Parathyroid adenoma (tissue), 2 donors: ENCODE results near the gene PALS2.

Experiments
- H2AFZ ChIP-seq: fragments of 300-600 bp; sonication (generic); one replicate; pipeline ENCODE4 v1.7.0; 2017; ENCODE audit warnings: antibody characterized with exemption, mild to moderate bottlenecking
- H3K27ac ChIP-seq: fragments of 300-600 bp; sonication (generic); one replicate; pipeline ENCODE4 v1.7.0; 2017
- H3K27me3 ChIP-seq: fragments of 300-600 bp; sonication (generic); one replicate; pipeline ENCODE4 v1.7.0; 2017; ENCODE audit warnings: low read length; ENCODE audit not compliant: control insufficient read depth, insufficient read depth
- H3K36me3 ChIP-seq: fragments of 300-600 bp; sonication (generic); one replicate; pipeline ENCODE4 v1.7.0; 2017; ENCODE audit warnings: low read length; ENCODE audit not compliant: control insufficient read depth, insufficient read depth
- H3K4me1 ChIP-seq: fragments of 300-600 bp; sonication (generic); one replicate; pipeline ENCODE4 v1.7.0; 2017; ENCODE audit warnings: control low read depth
- H3K4me2 ChIP-seq: fragments of 300-600 bp; sonication (generic); one replicate; pipeline ENCODE4 v1.7.0; 2017; ENCODE audit warnings: low read length
- H3K4me3 ChIP-seq: fragments of 300-600 bp; sonication (generic); one replicate; pipeline ENCODE4 v1.7.0; 2017; ENCODE audit warnings: low read depth, low read length
- H3K79me2 ChIP-seq: fragments of 300-600 bp; sonication (generic); one replicate; pipeline ENCODE4 v1.7.0; 2017; ENCODE audit warnings: control low read depth
- H3K9ac ChIP-seq: fragments of 300-600 bp; sonication (generic); one replicate; pipeline ENCODE4 v1.7.0; 2017; ENCODE audit warnings: mild to moderate bottlenecking
- H3K9me3 ChIP-seq: fragments of 300-600 bp; sonication (generic); one replicate; pipeline ENCODE4 v1.7.0; 2017; ENCODE audit warnings: low read length; ENCODE audit not compliant: control insufficient read depth
- TF ChIP-seq, protein P1 (sequence below): fragments of 300-600 bp; sonication (generic); IDR thresholded peaks from one replicate; pipeline ENCODE4 v1.7.0; 2017; ENCODE audit warnings: antibody characterized with exemption, mild to moderate bottlenecking
- donor health status: primary hyperparathyroidism.

The PALS2 gene

DNA sequence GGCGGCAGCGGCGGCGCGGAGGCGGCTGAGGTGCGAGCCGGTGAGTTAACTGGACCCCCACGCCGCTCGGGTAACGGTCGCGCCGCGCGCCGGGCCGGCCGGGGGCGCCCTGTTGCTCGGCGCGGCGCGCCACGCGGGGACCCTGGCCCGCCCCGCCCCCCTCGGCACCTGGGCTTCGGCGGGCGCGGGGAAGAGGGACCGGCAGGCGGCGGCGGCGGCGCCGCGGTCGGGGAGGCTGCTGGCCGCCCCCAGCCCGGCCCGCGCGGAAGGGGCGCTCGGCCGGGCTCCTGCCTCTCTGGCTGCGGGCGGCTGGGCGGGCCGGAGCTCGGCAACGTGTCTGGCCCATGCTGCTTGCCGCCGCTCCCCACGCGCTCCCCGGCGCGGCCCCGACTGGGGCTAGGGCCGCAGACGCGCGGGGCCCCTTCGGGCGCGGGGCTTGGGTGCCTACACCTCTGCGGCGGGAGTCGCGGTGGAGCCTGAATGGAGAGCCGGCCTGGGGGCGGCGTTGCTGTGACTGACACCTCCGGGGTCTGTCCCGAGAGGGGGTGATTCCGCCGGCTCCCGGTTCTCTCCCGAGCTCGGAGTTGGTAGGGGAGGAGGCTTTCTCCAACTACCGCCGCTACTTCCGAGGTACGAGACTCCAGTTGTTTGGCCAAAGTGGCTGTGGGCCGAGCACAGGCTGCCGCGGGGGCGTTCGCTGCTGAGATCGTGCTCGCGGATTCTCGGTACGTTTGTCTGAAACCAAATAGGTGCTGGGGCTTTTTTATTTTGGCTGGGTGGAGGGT is 494 bp downstream of the PALS2 start:
- Histone ChIP-seq H3K36me3 (no peaks in the 10 kb centered on the region), H3K4me1 (no peaks in the 10 kb centered on the region), H3K4me3 (peak overlapping the region; percentile 75), H3K9me3 (no peaks in the 10 kb centered on the region), H3K27me3 (no peaks in the 10 kb centered on the region), H3K79me2 (no peaks in the 10 kb centered on the region), H3K27ac (no peak overlapping the region), H3K9ac (no peak overlapping the region), H2AFZ (peak overlapping the region; percentile 85), H3K4me2 (peak overlapping the region; percentile 75)
- TF ChIP-seq, protein P1, sequence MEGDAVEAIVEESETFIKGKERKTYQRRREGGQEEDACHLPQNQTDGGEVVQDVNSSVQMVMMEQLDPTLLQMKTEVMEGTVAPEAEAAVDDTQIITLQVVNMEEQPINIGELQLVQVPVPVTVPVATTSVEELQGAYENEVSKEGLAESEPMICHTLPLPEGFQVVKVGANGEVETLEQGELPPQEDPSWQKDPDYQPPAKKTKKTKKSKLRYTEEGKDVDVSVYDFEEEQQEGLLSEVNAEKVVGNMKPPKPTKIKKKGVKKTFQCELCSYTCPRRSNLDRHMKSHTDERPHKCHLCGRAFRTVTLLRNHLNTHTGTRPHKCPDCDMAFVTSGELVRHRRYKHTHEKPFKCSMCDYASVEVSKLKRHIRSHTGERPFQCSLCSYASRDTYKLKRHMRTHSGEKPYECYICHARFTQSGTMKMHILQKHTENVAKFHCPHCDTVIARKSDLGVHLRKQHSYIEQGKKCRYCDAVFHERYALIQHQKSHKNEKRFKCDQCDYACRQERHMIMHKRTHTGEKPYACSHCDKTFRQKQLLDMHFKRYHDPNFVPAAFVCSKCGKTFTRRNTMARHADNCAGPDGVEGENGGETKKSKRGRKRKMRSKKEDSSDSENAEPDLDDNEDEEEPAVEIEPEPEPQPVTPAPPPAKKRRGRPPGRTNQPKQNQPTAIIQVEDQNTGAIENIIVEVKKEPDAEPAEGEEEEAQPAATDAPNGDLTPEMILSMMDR, result no peak

DNA sequence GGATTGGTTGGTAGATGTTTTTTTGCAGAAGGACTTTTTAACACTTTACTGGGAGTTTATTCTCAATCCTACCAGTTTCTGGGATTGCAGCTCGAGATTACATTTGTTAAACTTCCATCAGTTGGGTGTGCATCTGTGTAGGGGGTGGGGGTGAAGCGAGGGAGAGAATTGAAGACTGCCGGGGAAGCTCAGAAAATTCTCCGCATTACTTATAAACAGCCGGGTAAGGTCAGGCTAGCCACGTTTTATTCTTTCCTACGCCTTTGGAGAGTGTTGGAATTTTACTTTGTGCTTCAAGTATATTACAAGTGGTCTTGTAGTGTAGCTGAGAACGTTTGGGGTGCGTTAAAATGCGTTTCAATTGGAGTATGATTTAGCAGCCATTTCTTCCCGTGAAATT is 1.1 kb downstream of the PALS2 start:
- TF ChIP-seq, protein P1, result no peak

DNA sequence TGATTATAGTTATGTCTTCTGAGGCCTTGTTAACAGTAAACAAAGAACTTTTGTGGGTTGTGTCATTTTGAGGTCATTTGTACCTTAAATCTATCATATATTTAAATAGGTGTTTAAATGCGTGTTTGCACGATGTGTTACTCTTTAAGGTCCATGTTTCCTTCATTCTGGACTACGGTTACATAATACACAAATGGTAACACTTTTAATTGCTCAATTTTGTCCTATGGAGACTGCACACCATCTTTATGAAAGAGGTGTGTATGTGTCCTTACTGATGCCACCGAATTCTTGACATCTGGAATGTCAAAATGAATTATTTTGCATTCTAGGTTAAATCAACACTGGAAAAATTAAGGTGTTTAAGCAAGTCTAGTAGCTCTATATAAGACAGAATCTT is 1.7 kb downstream of the PALS2 start:
- Histone ChIP-seq H3K9me3 (no peaks in the 10 kb centered on the region), H3K27ac (no peak overlapping the region), H3K79me2 (no peaks in the 10 kb centered on the region), H3K27me3 (no peaks in the 10 kb centered on the region), H3K4me1 (no peaks in the 10 kb centered on the region), H3K4me2 (no peak overlapping the region), H2AFZ (no peak overlapping the region), H3K36me3 (no peaks in the 10 kb centered on the region), H3K4me3 (no peak overlapping the region), H3K9ac (no peak overlapping the region)
- TF ChIP-seq, protein P1, result no peak

More for the DNA sequence above, 1.1 kb downstream of the PALS2 start:
- H3K4me2 ChIP-seq, result peak overlapping the region; percentile 75
- H3K9me3 ChIP-seq, result no peaks in the 10 kb centered on the region
- no peaks in the 10 kb centered on the region for H3K36me3 ChIP-seq
- no peak overlapping the region for H3K27ac ChIP-seq
- H3K27me3 ChIP-seq, result no peaks in the 10 kb centered on the region
- no peaks in the 10 kb centered on the region for H3K79me2 ChIP-seq
- peak overlapping the region; percentile 85 for H2AFZ ChIP-seq
- peak overlapping the region; percentile 52 for H3K4me3 ChIP-seq
- no peaks in the 10 kb centered on the region for H3K4me1 ChIP-seq
- H3K9ac ChIP-seq, result no peak overlapping the region

DNA sequence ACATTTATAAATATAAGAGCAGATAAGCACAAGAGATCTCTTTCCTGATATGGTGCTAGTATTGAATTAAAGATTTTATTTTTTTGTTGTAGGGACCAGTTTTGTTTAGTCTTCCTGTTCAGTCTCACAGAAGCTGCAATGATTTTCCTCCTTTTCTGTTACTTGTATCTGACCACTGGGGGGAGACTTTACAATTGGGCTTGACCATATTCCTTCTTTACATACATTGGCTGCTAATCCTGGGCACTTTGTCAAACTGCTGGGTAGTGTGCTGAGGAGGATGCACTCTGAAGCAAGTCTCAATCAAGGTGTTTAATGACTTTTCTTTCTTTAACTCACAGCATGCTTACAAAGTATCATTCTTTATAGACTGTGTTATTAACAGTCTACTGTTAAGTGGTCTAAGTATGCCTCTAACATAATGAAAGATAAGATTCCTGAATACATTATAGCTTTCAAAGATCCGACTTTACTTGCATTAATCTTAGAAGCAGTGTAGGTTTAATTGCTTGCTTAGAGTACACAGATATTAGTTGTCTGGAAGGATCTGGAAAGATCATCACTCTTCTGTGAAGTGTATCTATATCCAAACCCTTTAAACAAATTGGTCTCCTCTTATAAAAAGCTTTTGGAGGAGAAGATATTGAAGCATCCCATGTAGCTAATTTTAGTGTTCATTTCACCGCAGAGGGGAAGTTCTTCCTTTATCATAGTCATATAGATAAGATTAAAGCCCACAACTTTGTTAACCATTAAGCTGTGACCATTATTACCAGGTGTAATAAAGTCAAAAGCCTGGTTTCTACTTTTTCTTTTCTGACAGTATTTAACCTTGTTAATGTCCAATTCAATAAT is 3.1 kb downstream of the PALS2 start:
- TF ChIP-seq, protein P1, result peak; percentile 48
- no peaks in the 10 kb centered on the region for H3K27me3 ChIP-seq
- no peak overlapping the region for H3K4me2 ChIP-seq
- no peak overlapping the region for H3K27ac ChIP-seq
- no peaks in the 10 kb centered on the region for H3K79me2 ChIP-seq
- H3K4me3 ChIP-seq, result no peak overlapping the region
- H3K9ac ChIP-seq, result no peak overlapping the region
- no peaks in the 10 kb centered on the region for H3K36me3 ChIP-seq
- no peak overlapping the region for H2AFZ ChIP-seq
- H3K9me3 ChIP-seq, result no peaks in the 10 kb centered on the region
- H3K4me1 ChIP-seq, result no peaks in the 10 kb centered on the region
